ENCODE measurements around the gene DEGS2.
A peak's percentile ranks its signal among the peaks of the same experiment; 100 is the strongest.
"Not testable (repeated sequence)": the region's sequence is repeated elsewhere in the genome, so short reads cannot be mapped to it uniquely, and the experiment has no call there.

DEGS2 gene

DNA sequence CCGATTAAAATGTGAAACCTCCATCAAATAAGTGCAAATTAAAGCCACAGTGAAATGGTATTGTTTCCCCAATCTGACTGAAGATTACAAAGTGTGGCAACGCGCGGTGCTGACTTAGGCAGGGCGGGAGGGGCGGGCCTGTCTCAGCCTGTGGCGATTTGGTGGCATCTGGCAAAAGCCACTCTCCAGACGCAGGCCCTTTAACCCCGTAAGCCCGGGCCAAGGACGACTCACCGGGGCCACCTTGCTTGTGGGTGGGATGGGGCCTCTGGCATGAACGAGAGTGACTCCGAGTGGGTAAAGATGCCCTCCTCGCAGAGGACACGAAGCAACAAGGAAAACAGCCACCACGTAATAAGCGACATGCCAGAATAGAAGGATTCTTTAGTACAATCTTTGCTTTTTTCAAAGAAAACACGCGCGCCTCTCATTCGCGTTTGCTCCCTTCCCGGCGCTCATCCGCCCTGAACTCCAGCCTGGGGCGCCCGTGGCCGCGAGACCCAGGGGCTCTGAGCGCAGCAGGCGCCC, 815 bp downstream of the DEGS2 start:
- Mint-ChIP-seq H3K9me3 (peaks cover 5% of the 10 kb centered on the region), H3K27me3 (no peaks in the 10 kb centered on the region), H3K4me1 (peaks cover 26% of the 10 kb centered on the region), H3K4me3 (peak overlapping the region; percentile 83), H3K27ac (peak overlapping the region; percentile 71), H3K36me3 (peaks cover 7% of the 10 kb centered on the region)
- no peak for ATAC-seq

GRCh38 chr14:100157548-100158232, 1.8 kb downstream of the DEGS2 start:
- not testable (repeated sequence) for H3K9me3 Mint-ChIP-seq, H3K36me3 Mint-ChIP-seq, H3K27me3 Mint-ChIP-seq
- Mint-ChIP-seq H3K4me1 (peaks cover 32% of the 10 kb centered on the region), H3K27ac (peak overlapping the region; percentile 71), H3K4me3 (peak overlapping the region; percentile 65)
- peak; percentile 42 for ATAC-seq

DNA sequence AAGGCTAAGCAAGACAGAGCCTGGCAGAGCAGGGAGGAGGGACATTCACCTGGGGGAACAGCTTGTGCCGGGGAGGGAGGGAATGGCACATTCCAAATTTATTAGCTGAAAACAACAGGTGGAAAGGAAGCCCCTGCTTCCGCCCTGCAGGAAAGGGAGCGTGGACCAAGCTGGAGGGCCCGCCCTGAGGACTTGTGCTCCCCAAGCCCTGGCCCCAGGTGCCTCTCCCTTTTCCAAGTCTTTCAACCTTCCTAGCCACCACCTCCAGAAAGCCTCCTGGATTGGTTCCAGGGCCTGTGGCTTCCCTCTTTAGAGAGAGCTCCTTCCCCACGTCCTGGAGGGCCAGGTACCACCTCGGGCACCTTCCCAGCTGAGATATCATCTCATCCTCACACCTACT, 2.7 kb downstream of the DEGS2 start:
- peak overlapping the region; percentile 71 for H3K27ac Mint-ChIP-seq
- ATAC-seq, result no peak

GRCh38 chr14:100155756-100156616, 3.5 kb downstream of the DEGS2 start:
- peaks cover 5% of the 10 kb centered on the region for H3K9me3 Mint-ChIP-seq
- ATAC-seq, result no peak
- H3K27me3 Mint-ChIP-seq, result no peaks in the 10 kb centered on the region
- H3K4me3 Mint-ChIP-seq, result no peak overlapping the region
- peaks cover 7% of the 10 kb centered on the region for H3K36me3 Mint-ChIP-seq
- H3K4me1 Mint-ChIP-seq, result peaks cover 40% of the 10 kb centered on the region
- peak overlapping the region; percentile 71 for H3K27ac Mint-ChIP-seq

More for the DNA sequence above, 2.7 kb downstream of the DEGS2 start:
- H3K27me3 Mint-ChIP-seq, result no peaks in the 10 kb centered on the region
- peaks cover 7% of the 10 kb centered on the region for H3K36me3 Mint-ChIP-seq
- H3K9me3 Mint-ChIP-seq, result peaks cover 5% of the 10 kb centered on the region
- H3K4me1 Mint-ChIP-seq, result peaks cover 35% of the 10 kb centered on the region
- H3K4me3 Mint-ChIP-seq, result no peak overlapping the region

DNA sequence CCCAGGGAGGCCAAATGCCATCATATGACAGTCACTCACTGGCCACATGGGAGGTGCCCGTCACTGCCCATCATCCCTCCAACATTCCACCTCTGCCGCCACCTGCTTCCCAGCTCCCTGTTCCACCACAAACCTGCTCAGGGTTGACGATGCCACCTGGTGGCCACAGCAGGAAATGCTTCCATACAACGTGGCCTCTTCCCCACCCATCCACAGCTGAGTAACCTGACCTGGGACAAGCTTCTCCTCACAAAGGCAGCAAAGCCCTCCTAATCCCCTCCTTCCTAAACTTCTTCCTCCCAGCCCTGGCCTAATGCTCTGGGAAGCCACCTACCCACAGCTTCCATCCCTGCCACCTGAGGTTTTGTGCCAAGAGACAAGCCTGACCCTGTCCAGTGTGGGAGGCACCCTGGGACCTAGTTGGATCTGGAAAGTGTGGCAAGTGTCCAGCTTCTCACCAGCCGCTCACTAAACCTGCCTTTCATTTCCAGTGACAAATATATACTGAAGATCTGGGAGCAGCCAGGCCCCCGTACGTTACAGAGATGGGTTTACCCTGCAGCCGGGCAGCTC, 4.3 kb downstream of the DEGS2 start:
- Mint-ChIP-seq H3K27me3 (no peaks in the 10 kb centered on the region), H3K27ac (peak overlapping the region; percentile 70), H3K36me3 (peaks cover 7% of the 10 kb centered on the region), H3K4me1 (peaks cover 43% of the 10 kb centered on the region), H3K9me3 (peaks cover 5% of the 10 kb centered on the region), H3K4me3 (no peak overlapping the region)
- no peak for ATAC-seq

DNA sequence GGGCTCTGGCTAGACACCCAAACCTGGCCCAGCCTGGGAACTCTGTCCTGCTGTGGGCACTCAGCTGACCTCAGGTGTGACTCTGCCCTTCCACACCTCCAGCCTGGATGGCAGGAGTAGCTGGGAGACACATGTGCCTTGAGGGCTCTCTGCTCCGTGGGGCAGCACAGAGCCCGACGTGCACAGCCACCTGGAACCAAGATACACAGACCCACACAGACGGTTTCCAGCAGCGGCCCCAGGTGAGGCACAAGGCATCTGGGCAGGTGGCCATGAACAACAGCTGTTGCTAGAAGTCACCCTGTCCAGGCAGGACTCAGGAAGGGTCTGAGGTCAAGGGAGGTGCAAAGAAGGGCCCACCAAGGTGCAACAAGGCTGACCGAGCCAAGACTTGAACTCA, 5.9 kb downstream of the DEGS2 start:
- Mint-ChIP-seq H3K4me1 (peaks cover 47% of the 10 kb centered on the region), H3K27ac (peak overlapping the region; percentile 28), H3K4me3 (no peak overlapping the region), H3K36me3 (peaks cover 14% of the 10 kb centered on the region), H3K27me3 (no peaks in the 10 kb centered on the region), H3K9me3 (peaks cover 5% of the 10 kb centered on the region)
- ATAC-seq, result no peak

DNA sequence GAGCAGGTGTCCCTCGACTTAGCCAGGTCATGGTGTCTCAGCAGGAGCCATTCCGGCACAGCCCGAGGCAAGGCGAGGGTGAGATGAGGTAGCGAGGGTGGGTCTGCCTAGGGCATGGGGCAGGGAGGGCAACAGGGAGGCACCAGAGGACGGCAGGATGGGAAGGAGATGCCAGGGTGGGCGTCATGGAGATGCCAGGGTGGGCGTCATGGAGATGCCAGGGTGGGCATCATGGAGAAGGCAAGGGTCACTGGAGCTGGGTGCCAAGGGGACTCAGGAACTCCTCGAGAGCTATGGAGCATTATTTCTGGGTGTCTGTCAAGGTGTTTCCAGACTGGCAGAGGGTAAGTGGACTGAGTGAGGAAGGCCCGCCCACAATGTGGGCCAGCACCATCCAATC, 7.4 kb downstream of the DEGS2 start:
- Mint-ChIP-seq H3K4me1 (peaks cover 48% of the 10 kb centered on the region), H3K36me3 (peaks cover 14% of the 10 kb centered on the region), H3K27ac (peak overlapping the region; percentile 50), H3K9me3 (peaks cover 5% of the 10 kb centered on the region), H3K27me3 (no peaks in the 10 kb centered on the region), H3K4me3 (no peak overlapping the region)
- ATAC-seq, result no peak

DNA sequence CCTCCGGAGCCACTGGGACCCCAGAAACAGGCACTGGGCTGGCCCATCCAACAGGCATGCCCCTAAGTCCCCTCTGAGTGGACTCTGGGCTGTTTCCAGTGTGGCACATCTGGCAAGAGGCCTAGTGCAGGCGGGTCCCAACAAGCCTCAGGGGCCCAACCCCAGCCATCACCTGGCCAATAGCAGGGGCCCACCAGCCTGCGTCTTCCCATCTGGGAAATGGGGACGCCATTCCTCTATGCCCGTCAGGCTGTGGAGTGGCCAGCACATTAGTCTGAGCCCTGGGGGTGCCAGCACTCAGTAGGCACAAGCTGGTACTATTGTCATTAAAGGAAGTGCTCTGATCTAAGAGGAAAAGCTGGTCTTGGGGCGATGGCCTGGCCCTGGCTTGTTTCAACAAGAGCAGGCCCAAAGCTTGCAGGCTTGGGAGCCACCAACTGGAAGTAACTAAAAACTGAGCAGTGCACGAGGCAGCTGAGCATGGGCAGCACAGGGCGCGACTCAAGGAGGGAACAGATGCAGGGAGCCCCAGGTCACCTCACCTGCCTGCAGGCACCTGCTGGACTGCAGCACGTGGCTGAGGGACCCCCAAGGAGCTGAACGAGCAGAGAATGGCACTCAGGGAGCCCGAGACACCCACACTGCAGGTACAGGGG, 8.4 kb downstream of the DEGS2 start:
- Mint-ChIP-seq H3K9me3 (peaks cover 5% of the 10 kb centered on the region), H3K4me3 (no peak overlapping the region), H3K27me3 (no peaks in the 10 kb centered on the region), H3K36me3 (peaks cover 14% of the 10 kb centered on the region), H3K4me1 (peaks cover 50% of the 10 kb centered on the region), H3K27ac (peak overlapping the region; percentile 50)
- no peak for ATAC-seq

- ATAC-seq, result no peak
These were observed 9.4 kb downstream of the DEGS2 start for GRCh38 chr14:100149851-100150611.

DNA sequence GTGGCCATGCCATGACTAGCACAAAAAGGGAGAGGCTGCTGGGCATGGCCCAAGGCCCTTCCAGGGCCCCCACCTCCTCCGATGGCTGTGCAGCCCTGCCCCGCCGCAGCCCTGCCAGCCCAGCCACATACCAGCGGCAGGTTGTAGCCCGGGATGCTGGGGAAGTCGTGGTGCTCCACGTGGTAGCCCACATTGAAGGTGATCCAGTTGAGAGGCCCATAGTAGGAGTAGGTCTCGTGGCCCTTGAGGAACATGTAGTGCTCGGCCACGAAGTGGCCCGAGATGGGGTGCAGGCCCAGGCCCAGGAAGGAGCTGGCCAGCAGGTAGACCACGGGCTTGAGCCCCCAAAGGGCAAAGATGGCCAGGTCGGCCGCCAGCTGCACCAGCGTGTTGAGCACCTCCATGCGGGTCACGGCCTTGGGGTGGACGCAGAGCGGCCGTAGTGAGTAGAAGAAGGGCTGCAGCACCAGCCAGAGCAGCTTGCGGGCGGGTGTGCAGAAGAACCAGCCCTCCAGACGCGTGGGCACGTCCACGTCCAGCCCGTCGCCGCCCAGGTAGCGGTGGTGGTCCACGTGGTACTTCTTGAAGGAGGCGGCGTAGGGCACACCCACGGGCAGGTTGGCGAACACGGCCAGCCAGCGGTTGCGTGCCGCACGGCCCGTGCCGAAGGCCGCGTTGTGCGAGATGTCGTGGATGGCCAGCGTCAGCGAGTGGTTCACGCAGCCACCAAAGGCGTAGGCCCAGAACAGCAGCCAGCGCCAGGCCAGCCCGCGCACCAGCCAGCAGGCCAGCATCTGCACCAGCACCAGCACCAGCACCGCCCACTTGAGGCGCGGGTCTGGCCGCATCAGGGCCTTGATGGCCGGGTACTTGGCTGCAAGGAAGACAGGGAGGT, 10.4 kb downstream of the DEGS2 start:
- Mint-ChIP-seq H3K36me3 (peaks cover 7% of the 10 kb centered on the region), H3K9me3 (no peaks in the 10 kb centered on the region), H3K27me3 (no peaks in the 10 kb centered on the region), H3K27ac (no peak overlapping the region), H3K4me3 (no peak overlapping the region), H3K4me1 (peaks cover 52% of the 10 kb centered on the region)
- no peak for ATAC-seq

More at GRCh38 chr14:100149851-100150611, 9.4 kb downstream of the DEGS2 start:
- Mint-ChIP-seq H3K4me1 (peaks cover 53% of the 10 kb centered on the region), H3K4me3 (no peak overlapping the region), H3K27me3 (no peaks in the 10 kb centered on the region), H3K36me3 (peaks cover 10% of the 10 kb centered on the region), H3K9me3 (peaks cover 2% of the 10 kb centered on the region), H3K27ac (no peak overlapping the region)

DNA sequence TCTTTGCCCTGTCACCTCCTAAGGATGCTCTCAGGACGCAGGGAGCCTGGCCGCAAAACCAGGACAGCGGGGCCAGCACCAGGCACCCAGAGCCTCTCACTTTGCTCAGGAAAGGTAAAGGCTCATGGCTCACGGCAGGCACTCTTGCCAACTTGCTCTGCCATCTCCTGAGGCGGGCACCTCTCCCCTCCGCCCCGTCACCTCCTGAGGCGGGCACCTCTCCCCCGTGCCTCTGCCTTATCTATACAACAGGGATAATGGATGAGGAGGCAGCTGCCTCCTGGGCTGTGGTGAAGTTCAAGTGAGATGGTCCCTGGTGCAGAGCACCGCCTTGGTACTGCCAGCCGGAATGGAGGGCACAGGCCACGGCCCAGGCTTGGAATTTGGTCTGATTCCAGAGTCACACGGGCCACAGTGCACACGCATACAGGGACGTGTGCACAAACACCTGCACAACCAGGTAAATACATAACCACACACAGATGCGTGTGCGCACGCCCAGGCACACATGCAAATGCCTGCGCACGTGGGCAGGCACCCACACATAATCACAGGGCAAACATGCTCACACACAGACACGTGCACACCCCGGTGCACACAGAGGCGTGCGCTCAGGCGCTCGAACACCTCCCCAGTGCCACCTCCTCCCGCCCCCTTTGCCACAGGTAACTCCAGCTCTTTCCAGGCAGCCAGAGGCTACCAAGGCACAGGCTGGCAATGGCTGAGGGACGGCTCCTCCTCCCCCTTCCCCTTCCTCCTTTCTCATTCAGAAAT, 11.6 kb downstream of the DEGS2 start:
- Mint-ChIP-seq H3K4me3 (peak overlapping the region; percentile 58), H3K27me3 (no peaks in the 10 kb centered on the region), H3K9me3 (no peaks in the 10 kb centered on the region), H3K36me3 (peaks cover 10% of the 10 kb centered on the region), H3K4me1 (peaks cover 48% of the 10 kb centered on the region), H3K27ac (peak overlapping the region; percentile 76)
- ATAC-seq, result peak; percentile 67

DNA sequence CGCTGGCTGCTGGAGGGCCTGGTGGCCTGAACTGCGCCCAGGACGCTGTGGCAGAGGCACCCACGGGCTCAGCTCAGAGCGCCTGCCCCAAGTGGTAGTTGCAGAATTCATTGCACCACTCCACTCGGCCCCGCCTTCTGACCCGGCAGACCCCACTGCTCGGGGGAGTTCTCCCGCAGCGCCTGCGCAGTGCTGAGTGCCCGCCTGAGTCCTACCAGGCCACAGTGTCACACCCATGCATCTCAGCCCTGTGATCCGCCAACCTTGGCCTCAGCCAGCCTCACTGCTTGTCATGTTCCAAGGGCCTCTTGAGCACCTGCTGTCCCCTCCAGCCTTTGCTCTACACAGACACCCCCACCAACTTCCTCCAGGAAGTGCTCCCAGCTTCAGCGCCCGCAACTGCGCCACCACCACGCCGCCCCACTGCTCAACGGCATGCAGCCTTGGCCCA, 12.2 kb downstream of the DEGS2 start:
- Mint-ChIP-seq H3K4me3 (peak overlapping the region; percentile 63), H3K9me3 (no peaks in the 10 kb centered on the region), H3K27me3 (no peaks in the 10 kb centered on the region), H3K4me1 (peaks cover 43% of the 10 kb centered on the region), H3K27ac (peak overlapping the region; percentile 76), H3K36me3 (peaks cover 14% of the 10 kb centered on the region)
- peak; percentile 65 for ATAC-seq

DNA sequence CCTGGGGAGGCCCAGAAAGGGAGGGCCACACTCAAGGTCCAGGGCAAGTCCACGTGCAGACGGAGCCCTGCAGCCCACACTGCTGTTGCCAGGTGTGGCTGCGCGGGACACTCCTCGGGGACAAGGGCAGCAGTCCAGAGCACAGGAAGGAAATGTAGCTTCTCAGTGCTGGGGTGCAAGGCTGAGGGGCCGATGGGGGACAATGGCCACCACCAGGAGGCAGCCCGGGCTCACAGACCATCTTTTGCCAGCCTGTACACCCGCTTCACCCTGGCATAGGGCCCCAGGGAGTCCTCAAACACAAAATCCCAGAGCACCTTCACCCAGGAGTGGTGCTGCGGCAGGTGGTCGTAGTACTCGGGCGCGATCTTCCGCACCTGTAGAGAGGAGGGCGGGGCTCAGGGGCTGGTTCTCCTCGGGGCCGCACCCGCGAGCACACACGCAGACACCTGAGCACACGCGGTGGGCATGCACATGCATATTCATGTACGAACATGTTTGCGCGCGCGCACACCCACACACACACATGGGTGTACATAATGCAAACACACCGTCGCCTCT, 12.8 kb downstream of the DEGS2 start:
- Mint-ChIP-seq H3K27me3 (no peaks in the 10 kb centered on the region), H3K9me3 (no peaks in the 10 kb centered on the region), H3K27ac (no peak overlapping the region), H3K4me3 (no peak overlapping the region), H3K4me1 (peaks cover 43% of the 10 kb centered on the region), H3K36me3 (peaks cover 20% of the 10 kb centered on the region)
- ATAC-seq, result no peak
